ENCODE measurements around the gene CX3CR1.
"Not testable (repeated sequence)": the region's sequence is repeated elsewhere in the genome, so short reads cannot be mapped to it uniquely, and the experiment has no call there.

The CX3CR1 gene
- total RNA-seq = 0 to 28.1 (median 0.11) reads per million in 17 experiments

GRCh38 chr3:39279745-39280517 is at the start of gene CX3CR1:
TSS of gene CX3CR1 (minus strand) at chr3:39280036. CDS start at chr3:39266509, 13,527 bp downstream.
- peak in 2 of 4 experiments; percentile 22 to 37 for DNase-seq

GRCh38 chr3:39329493-39329892 is 49.7 kb upstream of the CX3CR1 start, which contains the start of gene CCR8:
TSS of gene CCR8 (plus strand) at chr3:39329709. CDS start at chr3:39332332, 2,623 bp downstream.
- no peak for DNase-seq

GRCh38 chr3:39327746-39328349 is 48.0 kb upstream of the CX3CR1 start:
- no peak for DNase-seq

GRCh38 chr3:39327053-39327745 is 47.4 kb upstream of the CX3CR1 start:
- DNase-seq = no peak

- DNase-seq = no peak
Measured at GRCh38 chr3:39325236-39325635, 45.4 kb upstream of the CX3CR1 start.

GRCh38 chr3:39323494-39323893 is 43.7 kb upstream of the CX3CR1 start:
- DNase-seq = peak in 3 of 4 experiments; percentile 3 to 30 (median 22)

- DNase-seq = no peak
Measured at GRCh38 chr3:39322936-39323335, 43.1 kb upstream of the CX3CR1 start.

- not testable (repeated sequence) for DNase-seq
Measured at GRCh38 chr3:39322209-39322715, 42.4 kb upstream of the CX3CR1 start.

GRCh38 chr3:39321574-39321983 is 41.7 kb upstream of the CX3CR1 start:
- not testable (repeated sequence) for DNase-seq

- no peak for DNase-seq
Measured at GRCh38 chr3:39319249-39319648, 39.4 kb upstream of the CX3CR1 start.

- no peak for DNase-seq
Measured at GRCh38 chr3:39318301-39318700, 38.5 kb upstream of the CX3CR1 start.

GRCh38 chr3:39317571-39318169 is 37.8 kb upstream of the CX3CR1 start:
- peak; percentile 7 to 77 (median 54) for DNase-seq

- no peak for DNase-seq
Measured at GRCh38 chr3:39315420-39315819, 35.6 kb upstream of the CX3CR1 start.

- no peak for DNase-seq
Measured at GRCh38 chr3:39313289-39313688, 33.5 kb upstream of the CX3CR1 start.

- no peak for DNase-seq
Measured at GRCh38 chr3:39302178-39302577, 22.3 kb upstream of the CX3CR1 start.

- no peak for DNase-seq
Measured at GRCh38 chr3:39299279-39299678, 19.4 kb upstream of the CX3CR1 start.

- no peak for DNase-seq
Measured at GRCh38 chr3:39296197-39297077, 16.6 kb upstream of the CX3CR1 start.

- no peak for DNase-seq
Measured at GRCh38 chr3:39295184-39295775, 15.4 kb upstream of the CX3CR1 start.

- DNase-seq = no peak
Measured at GRCh38 chr3:39294446-39295183, 14.8 kb upstream of the CX3CR1 start.

- no peak for DNase-seq
Measured at GRCh38 chr3:39292961-39293360, 13.1 kb upstream of the CX3CR1 start.

Data from suppressor macrophage (primary cell).